Gastrocnemius medialis (tissue), 4 donors: Measurements from ENCODE around the gene NUFIP2.

ENCODE experiments used
- CTCF ChIP-seq, 5 experiments: fragments of 450-650 bp in 3 of 5; fragments of 200-600 bp in 2 of 5; sonication (generic) in 2 of 5; IDR thresholded peaks in 4 of 5; conservative IDR thresholded peaks in 1 of 5; 1 replicate in 4 of 5; 2 replicates in 1 of 5; pipeline ENCODE4 v1.5.1; 2016 to 2019; ENCODE audit warnings: antibody characterized with exemption in 5 of 5, mild to moderate bottlenecking in 3 of 5, moderate library complexity in 3 of 5
- POLR2A ChIP-seq, 2 donors: fragments of 450-650 bp; IDR thresholded peaks; one replicate each; pipeline ENCODE4 v1.6.1; 2017; ENCODE audit warnings: antibody characterized with exemption in 2 of 2, mild to moderate bottlenecking in 2 of 2, moderate library complexity in 2 of 2

- TF ChIP-seq POLR2A (IDR thresholded peaks at IDR 0.05) (no peak), CTCF (IDR thresholded peaks at IDR 0.05 in 4 of 5, conservative IDR thresholded peaks at IDR 0.05 in 1 of 5) (no peak)
Observed at GRCh38 chr17:29216856-29217255, 77.1 kb downstream of the NUFIP2 start.
